Left lung (tissue), 10 donors: ENCODE data around the gene CDK5RAP3. TPM values are rescaled to one million over a fixed set of nuclear protein-coding genes. Genes with fewer than 3 reads are reported as not detected.

Experiments used
- ATAC-seq: fragments of 200-7000 bp; cut with Tn5 transposase; one replicate; pipeline ENCODE4 v1.9.1; 2020; ENCODE audit warnings: moderate library complexity
- DNase-seq, 4 donors: peaks; one replicate each; pipeline ENCODE4 v3.0.0-alpha.2; 2013 to 2020
- H3K27ac ChIP-seq, 2 donors: fragments of 200-600 bp; sonication (generic) in 1 of 2; one replicate each; pipeline versions ENCODE4 v1.5.0 to v1.8.0; 2020 to 2021
- H3K27me3 ChIP-seq, 2 donors: fragments of 200-600 bp; sonication (generic) in 1 of 2; one replicate each; pipeline versions ENCODE4 v1.5.0 to v1.8.0; 2020 to 2021
- H3K36me3 ChIP-seq, 2 donors: fragments of 200-600 bp; sonication (generic) in 1 of 2; one replicate each; pipeline versions ENCODE4 v1.5.0 to v1.8.0; 2020 to 2021
- H3K4me1 ChIP-seq, 2 donors: fragments of 200-600 bp; one replicate each; pipeline ENCODE4 v1.8.0; 2021
- H3K4me3 ChIP-seq, 2 donors: fragments of 200-600 bp; sonication (generic) in 1 of 2; one replicate each; pipeline versions ENCODE4 v1.5.0 to v1.8.0; 2020 to 2021; ENCODE audit warnings: mild to moderate bottlenecking in 1 of 2
- H3K9me3 ChIP-seq, 2 donors: fragments of 200-600 bp; sonication (generic) in 1 of 2; one replicate each; pipeline versions ENCODE4 v1.5.0 to v1.8.0; 2020 to 2021
- CTCF ChIP-seq, 2 donors: fragments of 200-600 bp; sonication (generic) in 1 of 2; IDR thresholded peaks; one replicate each; pipeline versions ENCODE4 v1.5.0 to v1.8.0; 2021; ENCODE audit warnings: antibody characterized with exemption in 2 of 2
- intact Hi-C, 2 donors: fragments of 100-400 bp; cut with DNase I; formaldehyde crosslinking; loops; one replicate each; pipeline versions ENCODE4 v1.11.2 to v1.14.2; 2022
- polyA plus RNA-seq, 6 donors: library from polyadenylated mRNA; unstranded; fragments of 120-200 nt; gene quantifications; one replicate each; pipeline ENCODE4 v1.2.1, GENCODE V29; 2013; ENCODE audit not compliant: insufficient read length in 6 of 6
- total RNA-seq, 2 donors: library from RNA; stranded (reverse); fragmentation: NEBNext Ultra II Directional; extraction: Animal tissue kit (Norgen Biotek cat#: 25700); gene quantifications; one replicate each; pipeline ENCODE4 v1.2.1, GENCODE V29; 2021
- donor health status: DM: no; HTN: yes; CAD: no.
- donor health status: DM: no; HTN: no; CAD: no.

CDK5RAP3 gene
- total and polyA plus RNA-seq, 8 donors: 136 to 182 (median 159) TPM

DNA sequence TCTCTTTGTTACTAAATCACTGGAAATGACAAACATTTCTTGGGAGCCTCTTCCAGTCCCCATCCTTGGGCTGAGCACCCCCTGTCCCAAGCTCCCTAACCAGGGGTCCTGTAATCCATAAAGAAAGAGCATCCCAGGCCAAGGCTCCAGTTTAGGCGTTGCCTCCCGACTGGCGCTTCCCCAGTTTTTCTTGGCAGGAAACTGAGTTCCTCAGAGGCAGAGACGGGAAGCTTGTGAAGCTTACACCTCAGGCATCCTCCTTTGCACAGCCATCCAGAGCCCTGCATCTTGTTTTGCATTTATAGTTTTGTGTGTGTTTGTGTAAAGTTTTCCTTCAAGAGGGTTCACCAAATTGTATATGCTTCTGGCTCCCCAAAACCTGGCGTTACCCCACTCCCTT, 59.6 kb downstream of the CDK5RAP3 start:
- Histone ChIP-seq H3K27me3 (peaks cover 0 to 4% of the 10 kb centered on the region in 2 donors), H3K4me1 (peaks cover 13 to 15% of the 10 kb centered on the region in 2 donors), H3K36me3 (no peaks in the 10 kb centered on the region), H3K4me3 (no peak overlapping the region), H3K27ac (no peak overlapping the region), H3K9me3 (no peaks in the 10 kb centered on the region)
- no peak for ATAC-seq
- intact Hi-C loops: no loop called here
- DNase-seq: no peak
- TF ChIP-seq CTCF (IDR thresholded peaks at IDR 0.05): no peak

Other genes with a start within 250 kb of the CDK5RAP3 start
- gene TBX21, start 237.9 kb upstream of the CDK5RAP3 start, total RNA-seq: 1 to 10 TPM; 2.4 to 2.8 TPM
- under 1 TPM in 5 of 6 donors, not detected in 1; 0.25 to 0.58 (median 0.38) TPM for gene TBX21, start 237.9 kb upstream of the CDK5RAP3 start, polyA plus RNA-seq
- 10 to 100 TPM; 20.3 to 36.4 TPM for gene OSBPL7, start 149.3 kb upstream of the CDK5RAP3 start, total RNA-seq
- gene OSBPL7, start 149.3 kb upstream of the CDK5RAP3 start, polyA plus RNA-seq: 10 to 100 TPM; 14.3 to 21.4 (median 17.6) TPM
- 10 to 100 TPM; 26.2 to 27.3 TPM for gene MRPL10, start 139.6 kb upstream of the CDK5RAP3 start, total RNA-seq
- 10 to 100 TPM; 46.6 to 55.7 (median 51.2) TPM for gene MRPL10, start 139.6 kb upstream of the CDK5RAP3 start, polyA plus RNA-seq
- gene LRRC46, start 139.4 kb upstream of the CDK5RAP3 start, total RNA-seq: 1 to 10 TPM in 1 of 2 donors, under 1 TPM in 1; 0.44 to 6.7 TPM
- gene LRRC46, start 139.4 kb upstream of the CDK5RAP3 start, polyA plus RNA-seq: 10 to 100 TPM in 3 of 6 donors, 1 to 10 TPM in 3; 2.4 to 16.5 (median 9.9) TPM
- 10 to 100 TPM; 26.4 to 33.1 TPM for gene SCRN2, start 129.8 kb upstream of the CDK5RAP3 start, total RNA-seq
- 10 to 100 TPM; 36.5 to 47.7 (median 43.4) TPM for gene SCRN2, start 129.8 kb upstream of the CDK5RAP3 start, polyA plus RNA-seq
- gene SP6, start 120.0 kb upstream of the CDK5RAP3 start, total RNA-seq: 1 to 10 TPM in 1 of 2 donors, under 1 TPM in 1; 0.79 to 1.5 TPM
- gene SP6, start 120.0 kb upstream of the CDK5RAP3 start, polyA plus RNA-seq: 1 to 10 TPM; 4.1 to 6.7 (median 4.9) TPM
- gene SP2, start 74.9 kb upstream of the CDK5RAP3 start, total RNA-seq: 10 to 100 TPM; 14.2 to 15.2 TPM
- 10 to 100 TPM; 21.2 to 23.0 (median 22.2) TPM for gene SP2, start 74.9 kb upstream of the CDK5RAP3 start, polyA plus RNA-seq
- 10 to 100 TPM; 36.4 to 40.0 TPM for gene PNPO, start 29.5 kb upstream of the CDK5RAP3 start, total RNA-seq
- 10 to 100 TPM; 10.7 to 14.4 (median 11.9) TPM for gene PNPO, start 29.5 kb upstream of the CDK5RAP3 start, polyA plus RNA-seq
- 10 to 100 TPM; 39.1 to 56.2 TPM for gene PRR15L, start 13.2 kb upstream of the CDK5RAP3 start, total RNA-seq
- gene PRR15L, start 13.2 kb upstream of the CDK5RAP3 start, polyA plus RNA-seq: 10 to 100 TPM; 28.2 to 43.3 (median 40.0) TPM
- 10 to 100 TPM; 25.9 to 48.6 TPM for gene COPZ2, start 66.7 kb downstream of the CDK5RAP3 start, total RNA-seq
- 10 to 100 TPM; 18.8 to 32.0 (median 23.3) TPM for gene COPZ2, start 66.7 kb downstream of the CDK5RAP3 start, polyA plus RNA-seq
- 100 to 1,000 TPM; 165 to 173 TPM for gene NFE2L1, start 77.2 kb downstream of the CDK5RAP3 start, total RNA-seq
- gene NFE2L1, start 77.2 kb downstream of the CDK5RAP3 start, polyA plus RNA-seq: 100 to 1,000 TPM in 5 of 6 donors, 10 to 100 TPM in 1; 92.1 to 123 (median 111) TPM
- gene CBX1, start 130.4 kb downstream of the CDK5RAP3 start, total RNA-seq: 10 to 100 TPM; 43.0 to 53.8 TPM
- gene CBX1, start 130.4 kb downstream of the CDK5RAP3 start, polyA plus RNA-seq: 100 to 1,000 TPM; 161 to 213 (median 169) TPM
- 10 to 100 TPM; 21.5 to 32.4 TPM for gene SNX11, start 136.7 kb downstream of the CDK5RAP3 start, total RNA-seq
- 10 to 100 TPM; 12.2 to 16.5 (median 13.2) TPM for gene SNX11, start 136.7 kb downstream of the CDK5RAP3 start, polyA plus RNA-seq